Activated CD4-positive, alpha-beta T cell treated with anti-CD3 and anti-CD28 coated beads, Interleukin-10, Interleukin-2, amounts not matched to agents 100 ng/mL and 50 ng/mL, durations not matched to agents 16 hours and 8 hours (primary cell): ENCODE measurements around the gene STIL.
"Not testable (repeated sequence)": the region's sequence is repeated elsewhere in the genome, so short reads cannot be mapped to it uniquely, and the experiment has no call there.

Experiments
- DNase-seq: peaks from one replicate; pipeline ENCODE4 v3.0.0-alpha.2; 2020

Gene STIL

GRCh38 chr1:47216278-47217059, 97.5 kb downstream of the STIL start:
- no peak for DNase-seq

- DNase-seq = no peak
These were observed 98.2 kb downstream of the STIL start for GRCh38 chr1:47215713-47216112.

- DNase-seq = no peak
These were observed 99.4 kb downstream of the STIL start for GRCh38 chr1:47214549-47214948.

GRCh38 chr1:47213230-47213963, 100.5 kb downstream of the STIL start:
- no peak for DNase-seq

- no peak for DNase-seq
These were observed 101.2 kb downstream of the STIL start for GRCh38 chr1:47212636-47213229.

- DNase-seq = no peak
These were observed 102.1 kb downstream of the STIL start for GRCh38 chr1:47211796-47212269.

GRCh38 chr1:47210666-47211065, 103.3 kb downstream of the STIL start:
- no peak for DNase-seq

GRCh38 chr1:47209725-47210325, 104.1 kb downstream of the STIL start:
- no peak for DNase-seq

GRCh38 chr1:47209091-47209490, 104.9 kb downstream of the STIL start:
- DNase-seq = no peak

GRCh38 chr1:47208374-47208850, 105.5 kb downstream of the STIL start:
- DNase-seq = no peak

- peak; percentile 15 for DNase-seq
These were observed 106.1 kb downstream of the STIL start for GRCh38 chr1:47207803-47208373.

GRCh38 chr1:47205918-47206317, 108.0 kb downstream of the STIL start:
- DNase-seq = no peak

- DNase-seq = not testable (repeated sequence)
These were observed 110.4 kb downstream of the STIL start for GRCh38 chr1:47203504-47203903.

- no peak for DNase-seq
These were observed 112.8 kb downstream of the STIL start for GRCh38 chr1:47201179-47201578.
